ENCODE measurements around the gene CD276.

The CD276 gene

GRCh38 chr15:73749971-73750370, 65.8 kb downstream of the CD276 start:
- no peak for DNase-seq

- no peak for DNase-seq
Observed at GRCh38 chr15:73750438-73750837, 66.3 kb downstream of the CD276 start.

GRCh38 chr15:73750951-73751350, 66.8 kb downstream of the CD276 start:
- no peak for DNase-seq

- no peak for DNase-seq
Observed at GRCh38 chr15:73751511-73751898, 67.3 kb downstream of the CD276 start.

- no peak for DNase-seq
Observed at GRCh38 chr15:73751899-73752805, 68.0 kb downstream of the CD276 start.

- DNase-seq: no peak
Observed at GRCh38 chr15:73752806-73753193, 68.6 kb downstream of the CD276 start.

GRCh38 chr15:73753250-73754130, 69.3 kb downstream of the CD276 start, which contains the start of gene INSYN1:
Gene INSYN1 (minus strand): TSS chr15:73753351. CDS start chr15:73751130, 2,221 bp downstream.
- DNase-seq: no peak

- DNase-seq: no peak
Observed at GRCh38 chr15:73754461-73754860, 70.3 kb downstream of the CD276 start.

GRCh38 chr15:73755481-73755880, 71.3 kb downstream of the CD276 start:
- DNase-seq: no peak

- DNase-seq: no peak
Observed at GRCh38 chr15:73755946-73756345, 71.8 kb downstream of the CD276 start.

GRCh38 chr15:73756390-73756789, 72.2 kb downstream of the CD276 start:
- DNase-seq: no peak

GRCh38 chr15:73756947-73757513, 72.8 kb downstream of the CD276 start:
- DNase-seq: no peak

GRCh38 chr15:73757571-73757970, 73.4 kb downstream of the CD276 start:
- no peak for DNase-seq

GRCh38 chr15:73758461-73758860, 74.3 kb downstream of the CD276 start:
- DNase-seq: no peak

GRCh38 chr15:73760330-73761329, 76.4 kb downstream of the CD276 start:
- no peak for DNase-seq

GRCh38 chr15:73763931-73764330, 79.7 kb downstream of the CD276 start:
- DNase-seq: no peak
